Immature natural killer cell (primary cell): ENCODE results near the gene EDEM2. TPM values are rescaled to one million over a fixed set of nuclear protein-coding genes. Genes with fewer than 3 reads are reported as not detected.
"Not testable (repeated sequence)": the region's sequence is repeated elsewhere in the genome, so short reads cannot be mapped to it uniquely, and the experiment has no call there.

ENCODE experiments used
- DNase-seq, 3 donors: peaks; one replicate each; pipeline ENCODE4 v3.0.0; 2022; ENCODE audit warnings: mixed read lengths in 1 of 3
- H3K27ac Mint-ChIP-seq, 6 donors: one replicate each; pipeline ENCODE4 v1.8.0; 2020; ENCODE audit warnings: mixed read lengths in 6 of 6, mild to moderate bottlenecking in 5 of 6, inconsistent platforms in 4 of 6, moderate library complexity in 3 of 6
- H3K27me3 Mint-ChIP-seq, 3 donors: one replicate each; pipeline ENCODE4 v1.8.0; 2020 to 2021; ENCODE audit warnings: low read depth in 3 of 3, mild to moderate bottlenecking in 3 of 3, mixed read lengths in 3 of 3, moderate library complexity in 3 of 3, inconsistent platforms in 1 of 3
- H3K36me3 Mint-ChIP-seq, 3 donors: one replicate each; pipeline ENCODE4 v1.8.0; 2020; ENCODE audit warnings: mixed read lengths in 3 of 3, inconsistent platforms in 2 of 3, mild to moderate bottlenecking in 2 of 3
- H3K4me1 Mint-ChIP-seq, 2 donors: one replicate each; pipeline ENCODE4 v1.8.0; 2020; ENCODE audit warnings: inconsistent platforms in 2 of 2, mild to moderate bottlenecking in 2 of 2, mixed read lengths in 2 of 2, moderate library complexity in 1 of 2
- H3K4me3 Mint-ChIP-seq, 5 donors: one replicate each; pipeline ENCODE4 v1.8.0; 2020; ENCODE audit warnings: mild to moderate bottlenecking in 5 of 5, mixed read lengths in 5 of 5, inconsistent platforms in 3 of 5, moderate library complexity in 3 of 5
- H3K9me3 Mint-ChIP-seq, 6 donors: one replicate each; pipeline ENCODE4 v1.8.0; 2020; ENCODE audit warnings: mild to moderate bottlenecking in 6 of 6, mixed read lengths in 6 of 6, inconsistent platforms in 4 of 6, moderate library complexity in 3 of 6
- polyA plus RNA-seq, 3 donors: library from polyadenylated mRNA; unstranded; fragments of 300-500 nt; fragmentation: Illumina TruSeq; gene quantifications; one replicate each; pipeline ENCODE4 v1.2.3, GENCODE V29; 2021

Gene EDEM2, protein sequence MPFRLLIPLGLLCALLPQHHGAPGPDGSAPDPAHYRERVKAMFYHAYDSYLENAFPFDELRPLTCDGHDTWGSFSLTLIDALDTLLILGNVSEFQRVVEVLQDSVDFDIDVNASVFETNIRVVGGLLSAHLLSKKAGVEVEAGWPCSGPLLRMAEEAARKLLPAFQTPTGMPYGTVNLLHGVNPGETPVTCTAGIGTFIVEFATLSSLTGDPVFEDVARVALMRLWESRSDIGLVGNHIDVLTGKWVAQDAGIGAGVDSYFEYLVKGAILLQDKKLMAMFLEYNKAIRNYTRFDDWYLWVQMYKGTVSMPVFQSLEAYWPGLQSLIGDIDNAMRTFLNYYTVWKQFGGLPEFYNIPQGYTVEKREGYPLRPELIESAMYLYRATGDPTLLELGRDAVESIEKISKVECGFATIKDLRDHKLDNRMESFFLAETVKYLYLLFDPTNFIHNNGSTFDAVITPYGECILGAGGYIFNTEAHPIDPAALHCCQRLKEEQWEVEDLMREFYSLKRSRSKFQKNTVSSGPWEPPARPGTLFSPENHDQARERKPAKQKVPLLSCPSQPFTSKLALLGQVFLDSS
- polyA plus RNA-seq = 10 to 100 TPM; 48.6 to 62.2 (median 48.8) TPM

DNA sequence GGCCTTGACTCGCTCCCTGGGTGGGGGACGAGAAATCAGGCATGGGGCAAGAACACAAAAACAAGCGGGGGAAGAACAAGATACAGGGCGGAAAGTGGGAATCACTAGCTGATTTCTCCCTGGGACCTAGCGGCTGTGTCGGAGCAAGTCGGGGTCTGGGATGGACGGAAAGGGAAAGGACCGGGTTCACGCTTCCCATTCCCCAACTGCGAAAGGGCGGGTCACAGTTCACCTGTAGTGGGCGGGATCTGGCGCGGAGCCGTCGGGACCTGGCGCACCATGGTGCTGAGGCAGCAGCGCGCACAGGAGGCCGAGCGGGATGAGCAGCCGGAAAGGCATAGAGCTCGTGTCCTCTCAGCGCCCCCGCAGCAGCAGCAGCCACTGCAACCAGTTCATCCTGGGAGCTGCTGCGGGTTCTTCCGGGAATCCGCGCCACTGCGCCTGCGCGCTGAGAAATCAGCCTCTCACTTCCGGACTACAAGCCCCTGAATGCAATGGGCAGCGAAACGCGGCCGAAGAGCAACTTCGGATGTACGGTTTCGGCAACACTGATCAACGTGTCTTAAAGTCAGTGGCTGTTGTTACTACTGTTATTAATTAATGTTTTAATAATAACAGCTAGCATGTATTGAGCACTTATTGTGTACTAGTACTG is at the start of gene EDEM2:
TSS of gene EDEM2 (minus strand) at position 417 of the 655 bp plus-strand sequence. CDS start at position 339, 78 bp downstream.
- peak within 1 kb of the TSS; percentile 94 to 98 (median 97) for H3K4me3 Mint-ChIP-seq
- peaks cover 35 to 55% of the 10 kb centered on the region in 2 donors for H3K4me1 Mint-ChIP-seq
- no peaks in the 10 kb centered on the region for H3K9me3 Mint-ChIP-seq
- peak; percentile 94 to 95 (median 94) for DNase-seq
- peak within 1 kb of the TSS; percentile 81 to 98 (median 93) for H3K27ac Mint-ChIP-seq
- peaks cover 4 to 13% (median 9%) of the 10 kb centered on the region in 3 donors for H3K36me3 Mint-ChIP-seq
- H3K27me3 Mint-ChIP-seq = peaks cover 5 to 6% (median 5%) of the 10 kb centered on the region in 3 donors

DNA sequence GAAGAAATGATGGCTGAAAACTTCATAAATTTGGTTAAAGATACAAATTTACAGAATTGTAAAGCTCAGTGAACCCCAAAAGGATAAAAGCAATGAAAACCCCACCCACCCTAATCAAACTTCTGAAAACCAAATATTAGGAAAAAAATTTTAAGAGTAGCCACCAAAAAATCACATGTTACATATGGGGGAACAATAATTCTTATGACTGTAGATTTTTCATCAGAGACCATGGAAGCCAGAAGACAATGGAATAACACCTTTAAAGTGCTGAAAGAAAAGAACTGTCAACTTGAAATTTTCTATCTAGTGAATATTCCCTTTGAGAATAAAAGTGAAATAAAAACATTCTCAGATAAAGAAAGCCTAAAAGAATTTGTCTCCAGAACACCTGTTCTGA is 49.2 kb upstream of the EDEM2 start:
- H3K4me1 Mint-ChIP-seq = no peaks in the 10 kb centered on the region
- no peak overlapping the region for H3K27ac Mint-ChIP-seq
- peaks cover 0 to 2% (median 0%) of the 10 kb centered on the region in 3 donors for H3K27me3 Mint-ChIP-seq
- no peak for DNase-seq
- peaks cover 0 to 13% (median 7%) of the 10 kb centered on the region in 6 donors for H3K9me3 Mint-ChIP-seq
- no peak overlapping the region for H3K4me3 Mint-ChIP-seq
- peaks cover 17 to 43% (median 23%) of the 10 kb centered on the region in 3 donors for H3K36me3 Mint-ChIP-seq

DNA sequence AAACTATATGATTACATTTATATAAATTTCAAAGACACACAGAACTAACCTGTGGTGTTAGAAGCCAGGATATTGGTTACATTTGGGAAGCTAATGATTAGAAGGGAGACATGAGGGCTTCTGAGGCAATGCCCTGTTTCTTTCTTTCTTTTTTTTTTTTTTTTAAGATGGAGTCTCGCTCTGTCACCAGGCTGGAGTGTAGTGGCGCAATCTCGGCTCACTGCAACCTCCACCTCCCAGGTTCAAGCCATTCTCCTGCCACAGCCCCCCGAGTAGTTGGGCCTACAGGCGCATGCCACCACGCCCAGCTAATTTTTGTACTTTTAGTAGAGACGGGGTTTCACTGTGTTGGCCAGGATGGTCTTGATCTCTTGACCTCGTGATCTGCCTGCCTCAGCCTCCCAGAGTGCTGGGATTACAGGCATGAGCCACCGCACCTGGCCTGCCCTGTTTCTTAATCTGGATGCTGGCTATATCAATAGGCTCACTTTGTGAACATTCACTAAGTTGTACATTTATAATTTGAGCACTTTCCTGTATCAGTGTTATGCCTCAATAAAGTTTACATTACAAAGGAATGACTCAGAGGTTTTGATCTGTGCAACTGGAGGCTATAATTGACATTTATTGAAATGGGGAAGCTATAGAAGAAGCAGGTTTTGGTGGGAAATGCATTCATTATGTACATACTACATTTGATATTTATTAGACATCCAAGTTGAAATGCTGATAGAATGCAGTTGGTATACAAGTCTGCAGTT is 46.1 kb upstream of the EDEM2 start:
- peaks cover 20 to 44% (median 27%) of the 10 kb centered on the region in 3 donors for H3K36me3 Mint-ChIP-seq
- H3K4me3 Mint-ChIP-seq = not testable (repeated sequence)

DNA sequence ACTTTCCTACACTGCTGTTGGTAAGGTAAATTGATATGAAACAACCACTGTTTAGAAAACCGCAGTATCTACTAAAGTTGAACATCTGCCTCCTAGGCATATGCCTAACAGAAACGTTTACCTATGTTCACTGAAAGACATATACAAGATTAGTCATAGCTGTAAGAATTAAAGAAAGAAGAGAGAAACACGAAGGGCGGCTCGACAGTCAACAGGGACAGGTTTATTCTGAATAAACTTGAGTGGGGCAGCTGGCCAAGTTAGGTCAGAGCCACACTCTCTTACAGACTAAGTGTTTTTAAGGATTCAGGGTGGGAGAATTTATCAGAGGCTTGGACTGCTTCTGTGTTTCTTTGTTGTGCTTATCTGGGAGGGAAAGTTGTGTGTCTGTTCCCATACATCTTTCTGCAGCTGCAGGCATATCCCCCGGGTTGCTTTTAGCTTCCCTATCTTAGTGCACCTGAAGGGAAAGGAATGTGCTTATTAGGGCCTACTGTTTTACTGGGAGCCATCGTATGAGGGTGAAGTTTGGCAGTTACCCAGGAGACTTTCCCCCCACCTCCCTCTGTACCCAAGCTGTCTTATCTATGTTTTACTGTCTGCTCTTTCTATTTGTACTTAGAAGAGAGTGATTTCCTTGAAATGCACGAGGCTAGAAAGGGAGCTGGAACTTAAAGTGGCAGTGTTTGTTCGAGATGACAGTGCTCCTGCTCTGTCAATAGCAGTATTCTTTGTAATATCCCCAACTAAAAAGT is 45.2 kb upstream of the EDEM2 start:
- Mint-ChIP-seq H3K4me3 (no peak overlapping the region), H3K4me1 (no peaks in the 10 kb centered on the region), H3K27me3 (peaks cover 0 to 2% (median 0%) of the 10 kb centered on the region in 3 donors), H3K27ac (no peak overlapping the region), H3K9me3 (peaks cover 0 to 13% (median 7%) of the 10 kb centered on the region in 6 donors), H3K36me3 (peaks cover 20 to 44% (median 27%) of the 10 kb centered on the region in 3 donors)
- DNase-seq = no peak

More for the DNA sequence above, 46.1 kb upstream of the EDEM2 start:
- not testable (repeated sequence) for H3K27ac Mint-ChIP-seq, H3K4me1 Mint-ChIP-seq, H3K27me3 Mint-ChIP-seq, DNase-seq
- H3K9me3 Mint-ChIP-seq = peaks cover 0 to 13% (median 7%) of the 10 kb centered on the region in 6 donors

DNA sequence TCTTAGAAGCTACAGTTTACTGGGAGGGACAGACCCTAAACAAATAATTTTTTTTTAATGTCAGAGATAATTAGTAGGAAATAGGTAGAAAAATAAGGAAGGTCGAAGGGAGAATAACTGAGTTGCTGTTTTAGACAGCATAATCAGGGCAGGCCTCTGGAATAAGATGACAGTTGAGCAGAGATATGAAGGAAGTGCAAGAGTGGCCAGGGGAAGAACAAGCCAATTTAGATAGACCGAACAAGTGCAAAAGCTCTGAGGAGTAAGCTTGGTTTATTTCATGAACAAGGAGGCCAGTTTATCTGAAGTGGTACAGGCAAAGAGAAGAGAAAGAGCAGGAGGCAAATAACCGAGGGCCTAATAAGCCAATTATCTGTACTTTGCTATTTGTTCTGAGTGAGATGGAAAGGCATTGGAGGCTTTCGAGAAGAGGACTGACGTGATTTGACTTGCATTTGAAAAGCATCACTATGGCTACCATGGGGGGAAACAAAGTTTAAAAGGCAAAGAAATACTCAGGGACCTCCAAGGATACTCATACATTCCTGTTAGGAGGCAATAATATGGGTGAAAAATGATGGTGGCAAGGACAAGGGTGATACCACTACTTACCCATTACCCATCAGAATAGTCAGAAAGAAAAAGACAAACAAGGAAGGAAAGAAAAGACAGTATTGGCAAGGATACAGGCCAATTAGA is 44.4 kb upstream of the EDEM2 start:
- peaks cover 0 to 2% (median 0%) of the 10 kb centered on the region in 3 donors for H3K27me3 Mint-ChIP-seq
- H3K4me1 Mint-ChIP-seq = no peaks in the 10 kb centered on the region
- H3K27ac Mint-ChIP-seq = no peak overlapping the region
- peaks cover 0 to 8% (median 5%) of the 10 kb centered on the region in 6 donors for H3K9me3 Mint-ChIP-seq
- H3K4me3 Mint-ChIP-seq = no peak overlapping the region
- peaks cover 19 to 40% (median 25%) of the 10 kb centered on the region in 3 donors for H3K36me3 Mint-ChIP-seq
- DNase-seq = no peak

DNA sequence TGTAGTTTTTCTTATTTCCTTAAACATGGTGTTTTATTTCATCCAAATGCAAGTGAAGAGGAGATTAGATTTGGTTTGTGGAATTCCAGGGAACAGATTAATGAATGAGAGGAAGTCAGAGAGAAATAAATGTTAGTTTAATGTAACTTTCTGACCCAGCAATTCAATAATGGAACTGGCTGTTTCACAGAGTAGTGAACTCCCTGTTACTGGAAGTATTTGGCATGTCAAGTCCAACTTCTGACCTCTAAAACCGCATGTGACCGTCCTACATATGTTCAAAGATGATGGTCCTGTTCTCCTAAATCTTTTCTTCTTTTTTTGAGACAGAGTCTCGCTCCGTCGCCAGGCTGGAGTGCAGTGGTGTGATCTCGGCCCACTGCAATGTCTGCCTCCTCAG is 43.4 kb upstream of the EDEM2 start:
- Mint-ChIP-seq H3K27ac (no peak overlapping the region), H3K4me1 (no peaks in the 10 kb centered on the region)

DNA sequence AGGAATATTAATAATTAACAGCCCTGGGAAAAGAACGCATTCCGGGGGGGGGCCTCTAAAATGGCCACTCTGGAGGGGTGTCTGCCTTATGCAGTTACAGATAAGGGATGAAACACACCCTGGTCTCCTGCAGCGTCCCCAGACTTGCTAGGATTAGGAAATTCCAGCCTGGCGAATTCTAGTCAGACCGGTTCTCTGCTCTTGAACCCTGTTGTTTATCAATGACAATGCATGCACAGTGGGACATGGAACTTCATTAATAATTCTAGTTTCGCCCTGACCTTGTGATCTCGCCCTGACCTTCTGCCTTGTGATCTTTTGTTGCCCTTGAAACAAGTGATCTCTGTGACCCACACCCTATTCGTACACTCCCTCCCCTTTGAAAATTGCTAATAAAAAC is 42.1 kb upstream of the EDEM2 start:
- H3K36me3 Mint-ChIP-seq = peaks cover 13 to 33% (median 19%) of the 10 kb centered on the region in 3 donors
- H3K4me1 Mint-ChIP-seq, H3K27ac Mint-ChIP-seq, H3K9me3 Mint-ChIP-seq, H3K4me3 Mint-ChIP-seq, DNase-seq, H3K27me3 Mint-ChIP-seq: not testable (repeated sequence)

More for the DNA sequence above, 43.4 kb upstream of the EDEM2 start:
- H3K27me3 Mint-ChIP-seq = peaks cover 0 to 2% (median 0%) of the 10 kb centered on the region in 3 donors
- H3K36me3 Mint-ChIP-seq = peaks cover 17 to 36% (median 20%) of the 10 kb centered on the region in 3 donors
- no peak overlapping the region for H3K4me3 Mint-ChIP-seq
- peaks cover 0 to 2% (median 0%) of the 10 kb centered on the region in 6 donors for H3K9me3 Mint-ChIP-seq
- no peak for DNase-seq

DNA sequence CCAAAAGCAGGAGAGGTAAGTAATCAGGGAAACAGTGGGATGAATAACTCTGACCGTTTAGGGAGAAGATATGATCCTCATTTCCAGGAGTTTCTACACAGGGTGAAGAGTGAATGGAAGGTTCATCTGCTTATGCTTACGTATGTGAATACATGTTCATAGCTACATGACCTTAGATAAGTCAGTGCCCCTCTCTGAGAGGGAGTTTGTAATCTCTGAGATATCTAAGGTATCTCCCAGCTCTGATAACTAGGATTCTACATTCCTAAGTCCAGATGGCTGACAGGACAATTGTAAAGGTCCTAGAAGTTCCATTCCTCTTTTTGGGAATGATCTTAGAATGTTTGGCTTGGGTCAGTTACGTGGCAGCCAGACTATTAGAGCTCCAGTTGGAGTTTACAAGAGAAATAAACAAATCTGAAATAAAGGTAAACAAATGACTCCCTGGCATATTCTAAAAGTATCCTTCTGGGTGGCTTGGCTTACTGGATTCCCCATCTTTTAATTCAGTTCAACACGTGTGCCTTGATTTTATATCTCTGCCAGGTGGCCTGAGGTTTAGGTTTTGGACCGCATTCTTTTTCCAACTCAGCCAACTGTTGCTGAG is 40.6 kb upstream of the EDEM2 start:
- H3K4me3 Mint-ChIP-seq = no peak overlapping the region
- peaks cover 0 to 2% (median 0%) of the 10 kb centered on the region in 3 donors for H3K27me3 Mint-ChIP-seq
- H3K36me3 Mint-ChIP-seq = peaks cover 21 to 35% (median 27%) of the 10 kb centered on the region in 3 donors
- H3K4me1 Mint-ChIP-seq = no peaks in the 10 kb centered on the region
- DNase-seq = no peak
- H3K9me3 Mint-ChIP-seq = no peaks in the 10 kb centered on the region
- peak overlapping the region in 1 of 6 donors; percentile 1 for H3K27ac Mint-ChIP-seq

DNA sequence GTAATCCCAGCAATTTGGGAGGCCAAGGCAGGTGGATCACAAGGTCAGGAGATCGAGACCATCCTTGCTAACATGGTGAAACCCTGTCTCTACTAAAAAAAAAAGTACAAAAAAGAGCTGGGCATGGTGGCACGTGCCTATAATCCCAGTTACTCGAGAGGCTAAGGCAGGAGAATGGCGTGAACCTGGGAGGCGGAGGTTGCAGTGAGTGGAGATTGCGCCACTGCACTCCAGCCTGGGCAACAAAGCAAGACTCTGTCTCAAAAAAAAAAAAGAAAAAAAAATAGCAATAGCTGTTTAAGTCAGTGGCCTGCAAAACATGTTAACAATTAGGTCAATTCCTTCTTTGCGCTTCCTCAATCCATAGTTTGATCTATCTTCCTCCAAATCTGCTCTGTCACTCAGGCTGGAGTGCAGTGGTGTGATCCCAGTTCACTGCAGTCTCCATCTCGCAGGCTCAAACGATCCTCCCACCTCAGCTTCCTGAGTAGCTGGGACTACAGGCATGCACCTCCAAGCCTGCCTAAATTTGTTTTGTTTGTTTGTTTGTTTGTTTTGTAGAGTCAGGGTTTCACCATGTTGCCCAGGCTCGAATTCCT is 39.7 kb upstream of the EDEM2 start:
- H3K9me3 Mint-ChIP-seq, H3K27me3 Mint-ChIP-seq, DNase-seq, H3K4me1 Mint-ChIP-seq, H3K4me3 Mint-ChIP-seq, H3K27ac Mint-ChIP-seq: not testable (repeated sequence)
- H3K36me3 Mint-ChIP-seq = peaks cover 24 to 43% (median 29%) of the 10 kb centered on the region in 3 donors

DNA sequence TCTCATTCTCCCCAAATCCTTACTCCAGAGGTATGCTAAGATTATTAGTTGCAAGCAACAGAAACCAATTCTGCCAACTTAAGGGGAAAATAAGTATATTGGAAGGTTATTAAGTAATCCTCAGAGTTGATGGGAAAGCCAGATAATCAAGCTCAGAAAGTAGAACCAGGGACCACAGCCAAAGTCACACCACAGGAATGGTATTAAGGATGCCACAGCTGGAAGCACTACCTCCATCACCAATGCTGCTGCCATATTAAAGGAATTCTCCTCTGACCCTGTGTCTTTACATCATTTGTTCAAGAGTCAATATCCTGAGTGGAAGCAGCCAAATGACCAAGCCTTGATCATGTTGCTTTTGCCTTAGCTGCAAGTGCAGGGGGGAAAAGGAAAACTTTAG is 34.6 kb upstream of the EDEM2 start:
- Mint-ChIP-seq H3K4me1 (no peaks in the 10 kb centered on the region), H3K27me3 (peaks cover 0 to 2% (median 0%) of the 10 kb centered on the region in 3 donors), H3K9me3 (no peaks in the 10 kb centered on the region), H3K27ac (no peak overlapping the region), H3K4me3 (no peak overlapping the region), H3K36me3 (peaks cover 22 to 40% (median 34%) of the 10 kb centered on the region in 3 donors)
- no peak for DNase-seq

DNA sequence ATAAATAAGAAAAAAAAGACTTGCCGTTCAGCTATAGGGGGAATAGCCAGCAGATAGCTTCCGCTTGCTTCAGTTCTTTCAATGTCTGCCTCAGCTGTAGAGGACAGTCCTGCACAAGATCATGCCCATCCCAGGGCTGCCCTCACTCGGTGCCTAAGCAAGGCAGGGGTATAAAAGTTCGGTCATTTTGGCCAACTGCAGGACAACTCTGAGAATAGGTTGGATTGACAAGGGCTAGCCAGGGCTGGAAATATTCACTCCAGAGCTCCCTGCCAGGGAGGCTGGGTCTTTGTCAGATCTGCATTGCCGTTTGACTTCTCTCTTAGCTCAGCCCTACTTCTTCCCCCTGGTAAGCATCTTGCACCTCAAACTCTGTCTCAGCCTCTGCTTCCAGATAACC is 33.1 kb upstream of the EDEM2 start:
- no peaks in the 10 kb centered on the region for H3K9me3 Mint-ChIP-seq
- H3K36me3 Mint-ChIP-seq = peaks cover 22 to 40% (median 39%) of the 10 kb centered on the region in 3 donors
- no peak for DNase-seq
- no peaks in the 10 kb centered on the region for H3K4me1 Mint-ChIP-seq
- H3K27ac Mint-ChIP-seq = peak overlapping the region in 1 of 6 donors; percentile 34
- no peak overlapping the region for H3K4me3 Mint-ChIP-seq
- peaks cover 0 to 5% (median 1%) of the 10 kb centered on the region in 3 donors for H3K27me3 Mint-ChIP-seq
